ENCODE data around the gene MED12L. TPM values are rescaled to one million over a fixed set of nuclear protein-coding genes. Genes with fewer than 3 reads are reported as not detected.

Gene MED12L
- total and polyA plus RNA-seq, 8 donors: 0.08 to 0.88 (median 0.45) TPM

GRCh38 chr3:151366993-151367392 lies 281.5 kb downstream of the MED12L start:
- no peaks in the 10 kb centered on the region for H3K9me3 ChIP-seq
- 69 to 73% methylated on average over 3 of the region's 3 CpGs for WGBS, 2 donors
- FAIRE-seq (no peak), DNase-seq (no peak), ATAC-seq (no peak)
- H3K27me3 ChIP-seq: no peaks in the 10 kb centered on the region
- intact Hi-C loops (cut with DNase I): no loop called here
- H3K4me3 ChIP-seq: no peak overlapping the region
- TF ChIP-seq, protein P1, sequence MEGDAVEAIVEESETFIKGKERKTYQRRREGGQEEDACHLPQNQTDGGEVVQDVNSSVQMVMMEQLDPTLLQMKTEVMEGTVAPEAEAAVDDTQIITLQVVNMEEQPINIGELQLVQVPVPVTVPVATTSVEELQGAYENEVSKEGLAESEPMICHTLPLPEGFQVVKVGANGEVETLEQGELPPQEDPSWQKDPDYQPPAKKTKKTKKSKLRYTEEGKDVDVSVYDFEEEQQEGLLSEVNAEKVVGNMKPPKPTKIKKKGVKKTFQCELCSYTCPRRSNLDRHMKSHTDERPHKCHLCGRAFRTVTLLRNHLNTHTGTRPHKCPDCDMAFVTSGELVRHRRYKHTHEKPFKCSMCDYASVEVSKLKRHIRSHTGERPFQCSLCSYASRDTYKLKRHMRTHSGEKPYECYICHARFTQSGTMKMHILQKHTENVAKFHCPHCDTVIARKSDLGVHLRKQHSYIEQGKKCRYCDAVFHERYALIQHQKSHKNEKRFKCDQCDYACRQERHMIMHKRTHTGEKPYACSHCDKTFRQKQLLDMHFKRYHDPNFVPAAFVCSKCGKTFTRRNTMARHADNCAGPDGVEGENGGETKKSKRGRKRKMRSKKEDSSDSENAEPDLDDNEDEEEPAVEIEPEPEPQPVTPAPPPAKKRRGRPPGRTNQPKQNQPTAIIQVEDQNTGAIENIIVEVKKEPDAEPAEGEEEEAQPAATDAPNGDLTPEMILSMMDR (IDR thresholded peaks at IDR 0.05): no peak
- no peak overlapping the region for H3K27ac ChIP-seq
- H3K36me3 ChIP-seq: no peaks in the 10 kb centered on the region
- H3K4me1 ChIP-seq: no peaks in the 10 kb centered on the region

DNA sequence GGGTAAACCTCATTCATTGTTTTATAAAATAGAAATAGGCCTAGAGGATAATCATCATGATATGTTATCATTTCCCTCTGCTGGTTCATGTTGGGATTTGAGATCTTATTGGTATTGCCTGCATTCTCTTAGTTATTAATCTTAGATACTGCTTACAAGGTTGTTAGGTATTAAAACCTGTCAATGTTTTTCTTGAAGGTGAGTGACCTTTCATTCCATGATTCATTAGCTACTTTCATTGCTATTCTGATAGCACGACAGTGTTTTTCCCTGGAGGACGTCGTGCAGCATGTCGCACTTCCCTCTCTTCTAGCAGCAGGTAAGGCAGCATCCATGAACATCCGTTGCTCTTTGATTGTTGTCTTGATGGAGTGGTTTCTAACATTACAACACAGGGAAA lies 282.0 kb downstream of the MED12L start:
- Histone ChIP-seq H3K36me3 (no peaks in the 10 kb centered on the region), H3K4me3 (no peak overlapping the region), H3K27ac (no peak overlapping the region), H3K9me3 (no peaks in the 10 kb centered on the region), H3K27me3 (no peaks in the 10 kb centered on the region), H3K4me1 (no peaks in the 10 kb centered on the region)
- intact Hi-C loops (cut with DNase I): no loop called here
- DNase-seq (no peak), FAIRE-seq (no peak), ATAC-seq (no peak)
- WGBS, 2 donors: 48 to 62% methylated on average over 5 of the region's 5 CpGs
- TF ChIP-seq, protein P1 (IDR thresholded peaks at IDR 0.05): no peak

GRCh38 chr3:151371526-151371925 lies 286.1 kb downstream of the MED12L start:
- H3K27me3 ChIP-seq: no peaks in the 10 kb centered on the region
- intact Hi-C loops (cut with DNase I): no loop called here
- no peaks in the 10 kb centered on the region for H3K36me3 ChIP-seq
- H3K9me3 ChIP-seq: no peaks in the 10 kb centered on the region
- no peak overlapping the region for H3K4me3 ChIP-seq
- no peak for FAIRE-seq
- no peaks in the 10 kb centered on the region for H3K4me1 ChIP-seq
- DNase-seq: no peak
- TF ChIP-seq, protein P1 (IDR thresholded peaks at IDR 0.05): no peak
- no peak for ATAC-seq
- H3K27ac ChIP-seq: no peak overlapping the region

- TF ChIP-seq, protein P1 (IDR thresholded peaks at IDR 0.05): no peak
- no peak for FAIRE-seq
- no peaks in the 10 kb centered on the region for H3K9me3 ChIP-seq
- WGBS, 2 donors: 80 to 87% methylated on average over 4 of the region's 4 CpGs
- H3K4me3 ChIP-seq: no peak overlapping the region
- no peaks in the 10 kb centered on the region for H3K27me3 ChIP-seq
- ATAC-seq: no peak
- intact Hi-C loops (cut with DNase I): no loop called here
- DNase-seq: no peak
- no peak overlapping the region for H3K27ac ChIP-seq
- H3K4me1 ChIP-seq: no peaks in the 10 kb centered on the region
- H3K36me3 ChIP-seq: no peaks in the 10 kb centered on the region
Observed at GRCh38 chr3:151372063-151372820, 286.8 kb downstream of the MED12L start.

DNA sequence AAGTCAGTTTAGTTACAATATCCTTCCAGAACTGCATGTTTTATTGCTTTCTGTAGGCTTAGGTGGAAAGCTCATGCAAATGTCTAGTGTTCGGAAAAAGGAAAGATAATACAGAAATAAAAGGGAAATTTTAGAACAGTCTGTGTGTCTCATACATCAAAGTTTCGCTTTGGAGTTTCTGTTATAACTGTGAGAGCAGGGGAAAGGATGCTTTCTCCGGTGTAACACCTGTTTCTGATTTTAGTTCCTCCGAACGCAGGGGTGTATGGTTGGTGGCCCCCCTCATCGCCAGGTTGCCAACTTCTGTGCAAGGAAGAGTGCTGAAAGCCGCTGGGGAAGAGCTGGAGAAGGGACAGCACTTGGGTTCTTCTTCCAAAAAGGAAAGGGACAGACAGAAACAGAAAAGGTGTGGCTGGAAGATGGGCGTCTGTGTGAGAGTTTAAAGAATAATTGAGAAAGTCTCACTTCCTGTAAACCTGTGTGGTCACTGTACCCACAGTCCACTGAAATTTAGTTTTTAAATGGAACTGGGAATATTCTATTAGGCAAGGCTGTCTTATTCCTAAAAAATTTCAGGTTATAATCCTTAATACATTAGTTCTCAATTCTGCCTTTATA lies 292.4 kb downstream of the MED12L start:
- ATAC-seq (no peak), FAIRE-seq (no peak), DNase-seq (no peak)
- intact Hi-C loops (cut with DNase I): no loop called here
- H3K4me1 ChIP-seq: no peaks in the 10 kb centered on the region
- no peaks in the 10 kb centered on the region for H3K36me3 ChIP-seq
- TF ChIP-seq, protein P1 (IDR thresholded peaks at IDR 0.05): no peak
- no peaks in the 10 kb centered on the region for H3K27me3 ChIP-seq
- no peak overlapping the region for H3K4me3 ChIP-seq
- WGBS, 2 donors: 83 to 87% methylated on average over 8 of the region's 8 CpGs
- H3K27ac ChIP-seq: no peak overlapping the region
- no peaks in the 10 kb centered on the region for H3K9me3 ChIP-seq
